ENCODE measurements around the gene UTP15. TPM values are rescaled to one million over a fixed set of nuclear protein-coding genes. Genes with fewer than 3 reads are reported as not detected.

Gene UTP15
- total RNA-seq, 1 experiment from 2014 or later, result 38.8 TPM

GRCh38 chr5:73587923-73588322 lies 22.4 kb downstream of the UTP15 start:
- Histone ChIP-seq H3K4me1 (ENCODE audit: control insufficient read depth, insufficient read depth, low read length) (no peaks in the 10 kb centered on the region), H3K4me3 (ENCODE audit: low read depth in 2 of 2, low read length in 2 of 2) (no peak overlapping the region), H3K27ac (ENCODE audit: low read length) (no peak overlapping the region), H3K27me3 (ENCODE audit: control insufficient read depth, insufficient read depth, low read length) (no peaks in the 10 kb centered on the region), H3K9me3 (ENCODE audit: control insufficient read depth, insufficient read depth, low read depth, low read length) (no peaks in the 10 kb centered on the region), H3K36me3 (ENCODE audit: control insufficient read depth, insufficient read depth, low read length) (no peaks in the 10 kb centered on the region)
- ATAC-seq (no peak), DNase-seq (ENCODE audit: low read depth, low spot score) (no peak)
- POLR2A ChIA-PET, result no interaction called here
- BruUV-seq (replicated peaks), result no TSS peak
- no peak for TF ChIP-seq CTCF (IDR thresholded peaks at IDR 0.05)
- no peak for TF ChIP-seq POLR2AphosphoS5 (IDR thresholded peaks at IDR 0.05; ENCODE audit: low read depth, low read length)
- TF ChIP-seq TCF7L2 (IDR thresholded peaks at IDR 0.05; ENCODE audit: low read depth, low read length), result no peak
- TF ChIP-seq, protein P1, sequence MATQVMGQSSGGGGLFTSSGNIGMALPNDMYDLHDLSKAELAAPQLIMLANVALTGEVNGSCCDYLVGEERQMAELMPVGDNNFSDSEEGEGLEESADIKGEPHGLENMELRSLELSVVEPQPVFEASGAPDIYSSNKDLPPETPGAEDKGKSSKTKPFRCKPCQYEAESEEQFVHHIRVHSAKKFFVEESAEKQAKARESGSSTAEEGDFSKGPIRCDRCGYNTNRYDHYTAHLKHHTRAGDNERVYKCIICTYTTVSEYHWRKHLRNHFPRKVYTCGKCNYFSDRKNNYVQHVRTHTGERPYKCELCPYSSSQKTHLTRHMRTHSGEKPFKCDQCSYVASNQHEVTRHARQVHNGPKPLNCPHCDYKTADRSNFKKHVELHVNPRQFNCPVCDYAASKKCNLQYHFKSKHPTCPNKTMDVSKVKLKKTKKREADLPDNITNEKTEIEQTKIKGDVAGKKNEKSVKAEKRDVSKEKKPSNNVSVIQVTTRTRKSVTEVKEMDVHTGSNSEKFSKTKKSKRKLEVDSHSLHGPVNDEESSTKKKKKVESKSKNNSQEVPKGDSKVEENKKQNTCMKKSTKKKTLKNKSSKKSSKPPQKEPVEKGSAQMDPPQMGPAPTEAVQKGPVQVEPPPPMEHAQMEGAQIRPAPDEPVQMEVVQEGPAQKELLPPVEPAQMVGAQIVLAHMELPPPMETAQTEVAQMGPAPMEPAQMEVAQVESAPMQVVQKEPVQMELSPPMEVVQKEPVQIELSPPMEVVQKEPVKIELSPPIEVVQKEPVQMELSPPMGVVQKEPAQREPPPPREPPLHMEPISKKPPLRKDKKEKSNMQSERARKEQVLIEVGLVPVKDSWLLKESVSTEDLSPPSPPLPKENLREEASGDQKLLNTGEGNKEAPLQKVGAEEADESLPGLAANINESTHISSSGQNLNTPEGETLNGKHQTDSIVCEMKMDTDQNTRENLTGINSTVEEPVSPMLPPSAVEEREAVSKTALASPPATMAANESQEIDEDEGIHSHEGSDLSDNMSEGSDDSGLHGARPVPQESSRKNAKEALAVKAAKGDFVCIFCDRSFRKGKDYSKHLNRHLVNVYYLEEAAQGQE (IDR thresholded peaks at IDR 0.05; ENCODE audit: insufficient read depth in 1 of 2, low read depth in 2 of 2, low read length in 1 of 2), result no peak
- no peak for TF ChIP-seq SIN3A (IDR thresholded peaks at IDR 0.05; ENCODE audit: borderline replicate concordance, insufficient read depth, low read depth, low read length)
- in situ Hi-C loops (cut with HindIII; ENCODE audit: low pct_unique_long_range_greater_than_20kb, low sequenced_read_pairs) (no loop called here), intact Hi-C loops (cut with micrococcal nuclease; ENCODE audit: unreplicated experiment) (no loop called here)
- CTCF ChIA-PET, result interaction anchor here (0.6 kb wide), 1 partner anchor 1079 kb away, joined by 3 read pairs; no protein-coding TSS in a partner anchor

DNA sequence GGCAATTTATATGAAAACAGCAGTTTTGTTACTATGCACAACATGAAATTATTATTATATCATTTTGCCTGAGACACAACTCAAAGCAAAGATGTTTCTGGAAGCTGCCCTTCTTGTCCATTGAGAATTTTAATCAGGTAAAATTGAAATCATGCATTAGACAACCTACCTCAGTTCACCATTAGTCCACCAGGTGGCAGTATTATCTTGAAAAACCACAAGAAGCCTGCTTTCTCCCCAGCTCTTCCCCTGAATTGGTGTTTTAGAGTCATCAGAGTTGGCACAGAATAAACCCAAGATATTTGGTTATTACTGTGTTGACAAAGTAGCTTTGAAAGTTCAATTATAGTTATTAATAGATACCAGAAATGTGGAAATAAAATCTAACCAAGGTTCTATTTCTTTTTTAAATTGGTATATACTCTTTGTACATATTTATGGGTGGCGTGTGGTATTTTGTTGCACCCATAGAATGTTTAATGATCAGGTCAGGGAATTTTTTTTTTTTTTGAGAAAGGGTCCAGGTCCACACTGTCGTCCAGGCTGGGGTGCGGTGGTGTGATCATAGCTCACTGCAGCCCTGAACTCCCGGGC lies 25.7 kb downstream of the UTP15 start:
- TF ChIP-seq TCF7L2 (IDR thresholded peaks at IDR 0.05; ENCODE audit: low read depth, low read length), result no peak
- TF ChIP-seq POLR2AphosphoS5 (IDR thresholded peaks at IDR 0.05; ENCODE audit: low read depth, low read length), result no peak
- no peak for TF ChIP-seq SIN3A (IDR thresholded peaks at IDR 0.05; ENCODE audit: borderline replicate concordance, insufficient read depth, low read depth, low read length)
- TF ChIP-seq CTCF (IDR thresholded peaks at IDR 0.05), result peak; percentile 76; the same call in 1 of the 2 replicates
- BruUV-seq (replicated peaks), result no TSS peak
- no peaks in the 10 kb centered on the region for H3K4me1 ChIP-seq (ENCODE audit: control insufficient read depth, insufficient read depth, low read length)
- ATAC-seq (peak; percentile 85), DNase-seq (ENCODE audit: low read depth, low spot score) (peak; percentile 83)
- H3K4me3 ChIP-seq (ENCODE audit: low read depth in 2 of 2, low read length in 2 of 2), result no peak overlapping the region
- no peak overlapping the region for H3K27ac ChIP-seq (ENCODE audit: low read length)
- ChIA-PET POLR2A (interaction anchor here (0.6 kb wide), 1 partner anchor 32 kb away, joined by 3 read pairs; no protein-coding TSS in a partner anchor), CTCF (interaction anchor here (0.6 to 2.3 kb wide), 13 partner anchors 17 to 272 kb away, joined by 3 to 25 read pairs (median 4); no protein-coding TSS in a partner anchor)
- no peaks in the 10 kb centered on the region for H3K9me3 ChIP-seq (ENCODE audit: control insufficient read depth, insufficient read depth, low read depth, low read length)
- H3K36me3 ChIP-seq (ENCODE audit: control insufficient read depth, insufficient read depth, low read length), result no peaks in the 10 kb centered on the region
- in situ Hi-C loops (cut with HindIII; ENCODE audit: low pct_unique_long_range_greater_than_20kb, low sequenced_read_pairs), result no loop called here
- intact Hi-C loops (cut with micrococcal nuclease; ENCODE audit: unreplicated experiment), result loop anchor here (1.0 to 10.0 kb wide), 3 partner anchors 101 to 1054 kb away; partner anchors contain the start of gene ENC1
- H3K27me3 ChIP-seq (ENCODE audit: control insufficient read depth, insufficient read depth, low read length), result no peaks in the 10 kb centered on the region

Measured in Panc1 (cell line).